ENCODE data around the gene EYS.

EYS gene

GRCh38 chr6:64238071-64238470, 1469.0 kb downstream of the EYS start:
- DNase-seq (ENCODE audit: low read depth): no peak

- no peak for DNase-seq (ENCODE audit: low read depth)
These were observed 1473.3 kb downstream of the EYS start for GRCh38 chr6:64233746-64234145.

GRCh38 chr6:64231928-64232327, 1475.1 kb downstream of the EYS start:
- no peak for DNase-seq (ENCODE audit: low read depth)

GRCh38 chr6:64230530-64230929, 1476.5 kb downstream of the EYS start:
- DNase-seq (ENCODE audit: low read depth): no peak

GRCh38 chr6:64227863-64228262, 1479.2 kb downstream of the EYS start:
- no peak for DNase-seq (ENCODE audit: low read depth)

GRCh38 chr6:64225503-64225902, 1481.5 kb downstream of the EYS start:
- DNase-seq (ENCODE audit: low read depth): no peak

- DNase-seq (ENCODE audit: low read depth): no peak
These were observed 1482.2 kb downstream of the EYS start for GRCh38 chr6:64224819-64225218.

GRCh38 chr6:64221776-64222175, 1485.2 kb downstream of the EYS start:
- DNase-seq (ENCODE audit: low read depth): no peak

GRCh38 chr6:64220801-64221200, 1486.2 kb downstream of the EYS start:
- no peak for DNase-seq (ENCODE audit: low read depth)

GRCh38 chr6:64217721-64218620, 1489.1 kb downstream of the EYS start:
- DNase-seq (ENCODE audit: low read depth): no peak

GRCh38 chr6:64214373-64214772, 1492.7 kb downstream of the EYS start:
- DNase-seq (ENCODE audit: low read depth): no peak

GRCh38 chr6:64213697-64214096, 1493.3 kb downstream of the EYS start:
- DNase-seq (ENCODE audit: low read depth): no peak

GRCh38 chr6:64197246-64197645, 1509.8 kb downstream of the EYS start:
- DNase-seq (ENCODE audit: low read depth): no peak

GRCh38 chr6:64186592-64186991, 1520.4 kb downstream of the EYS start:
- no peak for DNase-seq (ENCODE audit: low read depth)

GRCh38 chr6:64185621-64186020, 1521.4 kb downstream of the EYS start:
- no peak for DNase-seq (ENCODE audit: low read depth)

GRCh38 chr6:64175296-64175695, 1531.7 kb downstream of the EYS start:
- DNase-seq (ENCODE audit: low read depth): no peak

- DNase-seq (ENCODE audit: low read depth): no peak
These were observed 1536.7 kb downstream of the EYS start for GRCh38 chr6:64170316-64170715.

- no peak for DNase-seq (ENCODE audit: low read depth)
These were observed 1546.5 kb downstream of the EYS start for GRCh38 chr6:64160486-64160885.

GRCh38 chr6:64155063-64155462, 1552.0 kb downstream of the EYS start:
- DNase-seq (ENCODE audit: low read depth): no peak

GRCh38 chr6:64146876-64147275, 1560.2 kb downstream of the EYS start:
- DNase-seq (ENCODE audit: low read depth): no peak

- DNase-seq (ENCODE audit: low read depth): no peak
These were observed 1560.9 kb downstream of the EYS start for GRCh38 chr6:64146094-64146493.

- DNase-seq (ENCODE audit: low read depth): no peak
These were observed 1561.4 kb downstream of the EYS start for GRCh38 chr6:64145658-64146057.

- DNase-seq (ENCODE audit: low read depth): no peak
These were observed 1563.9 kb downstream of the EYS start for GRCh38 chr6:64143101-64143500.

- no peak for DNase-seq (ENCODE audit: low read depth)
These were observed 1565.3 kb downstream of the EYS start for GRCh38 chr6:64141680-64142079.
